SJCRH30 (cell line): ENCODE measurements around the gene NAA15. TPM values are rescaled to one million over a fixed set of nuclear protein-coding genes. Genes with fewer than 3 reads are reported as not detected.
"Not testable (repeated sequence)": the region's sequence is repeated elsewhere in the genome, so short reads cannot be mapped to it uniquely, and the experiment has no call there.

Source experiments
- DNase-seq, 2 experiments: peaks; one replicate each; pipeline ENCODE4 v3.0.0-alpha.2; 2015 to 2020
- H3K27ac ChIP-seq: fragments of 250-450 bp; sonication (Bioruptor Pico); 2 replicates; pipeline ENCODE4 v1.5.1; 2020; ENCODE audit warnings: mild to moderate bottlenecking, moderate library complexity
- H3K27me3 ChIP-seq: fragments of 250-450 bp; sonication (Bioruptor Pico); 2 replicates; pipeline ENCODE4 v1.5.1; 2020; ENCODE audit warnings: mild to moderate bottlenecking, moderate library complexity
- H3K36me3 ChIP-seq: fragments of 250-450 bp; sonication (Bioruptor Pico); 2 replicates; pipeline ENCODE4 v1.5.1; 2020; ENCODE audit warnings: mild to moderate bottlenecking, moderate library complexity
- H3K4me1 ChIP-seq: fragments of 250-450 bp; sonication (Bioruptor Pico); 2 replicates; pipeline ENCODE4 v1.5.1; 2020; ENCODE audit warnings: mild to moderate bottlenecking, moderate library complexity
- H3K4me3 ChIP-seq: fragments of 250-450 bp; sonication (Bioruptor Pico); 2 replicates; pipeline ENCODE4 v1.5.1; 2020; ENCODE audit warnings: mild to moderate bottlenecking, moderate library complexity
- H3K9me3 ChIP-seq: fragments of 250-450 bp; sonication (Bioruptor Pico); replicated peaks from 2 replicates; pipeline ENCODE4 v1.5.1; 2020; ENCODE audit warnings: mild to moderate bottlenecking, moderate library complexity
- total RNA-seq: library from RNA; depleted of rRNA; stranded (reverse); fragments of >200 nt; shearing (Covaris generic); gene quantifications from 2 replicates; pipeline ENCODE4 v1.2.3, GENCODE V29; 2014

NAA15 gene
- total RNA-seq, 1 experiment from 2014 or later, result 82.0 TPM

DNA sequence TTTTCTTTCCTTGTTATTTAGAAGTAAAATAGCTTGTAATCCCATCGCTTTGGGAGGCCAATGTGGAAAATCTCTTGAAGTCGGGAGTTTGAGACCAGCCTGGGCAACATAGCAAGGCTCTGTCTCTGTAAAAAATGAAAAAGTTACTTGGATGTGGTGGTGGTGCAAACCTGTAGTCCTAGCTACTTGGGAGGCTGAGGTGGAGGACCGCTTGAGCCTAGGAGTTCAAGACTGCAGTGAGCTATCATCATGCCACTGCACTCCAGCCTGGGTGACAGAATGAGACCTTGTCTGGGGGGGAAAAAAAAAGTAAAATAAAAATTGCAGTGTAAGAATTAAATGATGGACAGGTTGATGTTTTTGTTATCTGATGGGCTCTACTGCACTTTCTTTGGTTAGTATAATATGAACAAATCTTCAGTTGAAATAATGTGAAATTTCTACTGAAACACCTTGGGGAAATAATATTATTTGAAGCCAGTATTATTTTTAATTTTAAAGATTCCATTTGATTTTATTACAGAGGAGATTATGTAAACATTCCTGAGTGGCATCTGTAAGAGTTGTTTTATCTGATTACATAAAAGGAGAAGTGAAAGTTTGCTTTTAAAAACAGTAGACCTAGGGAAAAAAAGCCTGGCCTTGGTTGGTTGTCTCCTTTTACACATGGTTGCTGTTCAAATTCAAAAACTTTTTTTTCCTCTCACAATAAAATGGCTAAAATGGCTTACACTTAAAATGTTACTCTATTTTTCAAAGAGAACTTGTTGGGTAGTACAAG, 11.4 kb downstream of the NAA15 start:
- Histone ChIP-seq H3K9me3 (no peaks in the 10 kb centered on the region), H3K27ac (no peak overlapping the region), H3K4me3 (no peak overlapping the region), H3K27me3 (no peaks in the 10 kb centered on the region), H3K36me3 (peaks cover 12% of the 10 kb centered on the region), H3K4me1 (no peaks in the 10 kb centered on the region)
- DNase-seq, result no peak

DNA sequence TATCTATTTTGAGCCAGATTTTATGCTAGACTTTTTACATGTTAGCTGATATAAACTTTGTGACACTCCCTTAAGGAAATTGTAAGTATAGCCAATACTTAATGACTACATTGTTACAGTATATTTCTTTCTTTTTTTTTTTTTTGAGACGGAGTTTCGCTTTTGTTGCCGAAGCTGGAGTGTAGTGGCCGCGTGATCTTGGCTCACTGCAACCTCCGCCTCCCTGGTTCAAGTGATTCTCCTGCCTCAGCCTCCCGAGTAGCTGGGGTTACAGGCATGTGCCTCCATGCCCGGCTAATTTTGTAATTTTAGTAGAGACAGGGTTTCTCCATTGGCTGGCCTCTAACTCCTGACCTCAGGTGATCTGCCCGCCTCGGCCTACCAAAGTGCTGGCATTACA, 12.1 kb downstream of the NAA15 start:
- H3K27ac ChIP-seq, H3K4me3 ChIP-seq, DNase-seq, H3K9me3 ChIP-seq, H3K4me1 ChIP-seq, H3K27me3 ChIP-seq: not testable (repeated sequence)
- peaks cover 12% of the 10 kb centered on the region for H3K36me3 ChIP-seq

DNA sequence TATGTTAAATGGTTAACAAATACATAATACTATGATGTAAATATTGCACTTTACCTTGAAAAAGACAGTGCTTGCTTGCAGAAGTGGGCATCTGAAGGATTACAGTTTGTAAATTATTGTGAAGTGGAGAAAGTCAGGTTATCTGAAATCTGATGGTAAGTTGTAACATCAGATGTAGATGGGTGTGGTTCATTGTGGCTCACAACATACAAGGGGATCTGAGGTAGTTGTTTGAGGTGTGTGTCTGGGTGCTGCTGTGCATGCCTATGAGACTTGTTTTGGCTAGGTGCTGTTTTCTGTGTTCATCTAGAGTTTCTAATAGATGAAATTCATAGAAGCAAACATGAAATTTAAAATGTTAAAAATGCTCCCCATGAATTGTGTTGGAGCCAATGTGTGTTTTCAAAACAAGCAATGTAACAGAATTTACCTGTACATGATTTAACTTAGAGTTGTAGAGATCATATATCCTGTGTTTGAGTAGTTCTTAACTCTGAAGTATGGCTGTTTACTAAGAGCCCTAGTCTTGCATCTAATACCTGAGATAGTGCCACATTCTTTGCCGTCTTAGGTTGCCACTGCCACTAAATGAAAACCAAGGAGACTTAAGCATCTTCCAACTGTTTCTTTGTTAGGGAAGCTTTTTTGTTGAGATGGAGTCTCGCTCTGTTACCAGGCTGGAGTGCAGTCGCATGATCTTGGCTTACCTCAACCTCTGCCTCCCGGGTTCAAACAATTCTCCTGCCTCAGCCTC, 12.9 kb downstream of the NAA15 start:
- no peaks in the 10 kb centered on the region for H3K9me3 ChIP-seq
- peaks cover 8% of the 10 kb centered on the region for H3K36me3 ChIP-seq
- H3K4me3 ChIP-seq, result no peak overlapping the region
- no peaks in the 10 kb centered on the region for H3K27me3 ChIP-seq
- no peak for DNase-seq
- no peaks in the 10 kb centered on the region for H3K4me1 ChIP-seq
- no peak overlapping the region for H3K27ac ChIP-seq

DNA sequence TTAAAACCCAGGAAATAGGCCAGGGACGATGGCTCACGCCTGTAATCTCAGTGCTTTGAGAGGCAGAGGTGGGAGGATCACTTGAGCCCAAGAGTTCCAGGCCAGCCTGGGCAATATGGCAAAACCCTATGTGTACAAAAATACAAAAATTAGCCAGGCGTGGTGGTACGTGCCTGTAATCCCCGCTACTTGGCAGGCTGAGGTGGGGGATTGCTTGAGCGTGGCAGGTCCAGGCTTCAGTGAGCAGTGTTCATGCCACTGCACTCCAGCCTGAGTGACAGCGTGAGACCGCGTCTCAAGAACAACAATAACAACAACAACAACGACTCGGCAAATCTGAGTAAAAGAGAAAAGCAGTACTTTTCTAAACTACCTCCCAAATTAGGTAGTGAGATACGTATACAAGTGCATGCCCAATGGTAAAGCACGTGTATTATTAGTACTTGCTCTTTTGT, 13.9 kb downstream of the NAA15 start:
- H3K27ac ChIP-seq, result no peak overlapping the region
- H3K4me3 ChIP-seq, result no peak overlapping the region
- H3K4me1 ChIP-seq, result no peaks in the 10 kb centered on the region
- H3K36me3 ChIP-seq, result peaks cover 4% of the 10 kb centered on the region
- no peaks in the 10 kb centered on the region for H3K9me3 ChIP-seq
- H3K27me3 ChIP-seq, result no peaks in the 10 kb centered on the region
- no peak for DNase-seq

DNA sequence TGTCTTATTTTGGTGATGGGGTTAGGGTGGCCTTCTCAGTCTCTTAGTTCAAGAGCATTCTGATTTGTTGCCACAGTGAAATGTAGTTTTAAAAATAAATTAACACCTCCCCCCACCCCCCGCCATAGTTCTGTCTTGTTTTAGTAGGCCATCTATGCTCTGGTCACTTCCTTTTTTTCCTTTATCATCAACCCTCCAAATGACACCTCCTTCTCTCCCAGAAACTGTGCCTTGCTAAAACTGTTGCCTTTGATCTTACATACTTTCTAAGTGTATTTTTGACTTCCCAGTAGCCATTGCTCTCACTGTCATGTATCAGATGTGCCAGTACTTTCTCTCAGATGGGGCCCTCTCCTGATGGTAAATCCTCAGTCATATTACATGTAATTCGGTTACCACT, 15.4 kb downstream of the NAA15 start:
- Histone ChIP-seq H3K36me3 (peaks cover 4% of the 10 kb centered on the region), H3K4me3 (no peak overlapping the region), H3K27me3 (no peaks in the 10 kb centered on the region), H3K4me1 (no peaks in the 10 kb centered on the region), H3K27ac (no peak overlapping the region), H3K9me3 (no peaks in the 10 kb centered on the region)
- DNase-seq, result no peak

DNA sequence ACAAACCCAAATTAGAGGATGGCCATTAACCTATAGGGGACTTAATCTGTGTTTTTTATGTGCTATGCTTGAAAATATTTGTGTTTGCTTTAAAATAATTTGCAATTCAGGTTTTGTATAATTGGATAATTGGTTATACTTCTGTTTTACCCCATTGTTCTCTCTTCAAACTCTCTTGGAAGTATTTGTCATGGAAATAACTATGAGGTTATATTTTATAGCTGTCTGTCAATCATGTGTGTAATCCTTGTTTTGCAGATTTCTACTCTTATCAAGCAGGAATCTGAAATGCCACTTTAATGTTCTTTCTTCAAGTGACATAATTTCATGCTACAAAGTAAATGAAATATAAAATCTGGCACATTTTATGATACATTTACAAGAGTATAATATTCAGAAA, 16.3 kb downstream of the NAA15 start:
- Histone ChIP-seq H3K4me1 (no peaks in the 10 kb centered on the region), H3K27me3 (no peaks in the 10 kb centered on the region), H3K4me3 (no peak overlapping the region), H3K27ac (no peak overlapping the region), H3K36me3 (peaks cover 4% of the 10 kb centered on the region), H3K9me3 (no peaks in the 10 kb centered on the region)
- no peak for DNase-seq

DNA sequence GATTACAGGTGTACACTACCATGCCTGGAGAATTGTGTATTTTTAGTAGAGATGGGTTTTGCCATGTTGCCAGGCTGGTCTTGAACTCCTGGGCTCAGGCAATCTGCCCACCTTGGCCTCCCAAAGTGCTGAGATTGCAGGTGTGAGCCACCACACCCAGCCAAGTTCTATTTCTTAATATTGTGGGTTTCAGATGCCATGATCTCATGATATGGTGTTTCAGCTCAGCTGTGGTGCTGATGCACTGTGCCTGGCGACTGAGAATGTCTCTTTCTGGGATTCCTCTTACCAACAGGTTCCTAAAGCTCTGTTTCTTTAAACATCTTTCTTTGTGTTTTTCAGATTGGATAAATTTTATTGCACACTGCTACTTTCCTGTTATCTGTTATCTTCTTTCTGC, 18.3 kb downstream of the NAA15 start:
- Histone ChIP-seq H3K36me3 (peaks cover 4% of the 10 kb centered on the region; the same call in 1 of the 2 replicates), H3K27ac (no peak overlapping the region), H3K4me3 (no peak overlapping the region), H3K4me1 (no peaks in the 10 kb centered on the region), H3K27me3 (no peaks in the 10 kb centered on the region), H3K9me3 (no peaks in the 10 kb centered on the region)
- DNase-seq, result no peak

DNA sequence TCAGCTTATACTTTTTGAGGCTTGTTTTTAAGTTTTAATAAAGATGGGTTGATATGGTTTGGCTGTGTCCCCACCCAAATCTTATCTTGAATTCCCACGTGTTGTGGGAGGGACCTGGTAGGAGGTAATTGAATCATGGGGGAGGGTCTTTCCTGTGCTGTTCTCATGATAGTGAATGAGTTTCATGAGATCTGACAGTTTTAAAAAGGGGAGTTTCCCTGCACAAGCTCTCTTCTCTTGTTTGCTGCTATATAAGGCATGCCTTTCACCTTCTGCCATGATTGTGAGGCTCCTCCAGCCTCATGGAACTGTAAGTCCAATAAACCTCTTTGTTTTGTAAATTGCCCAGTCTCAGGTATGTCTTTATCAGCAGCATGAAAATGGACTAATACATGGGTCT, 20.8 kb downstream of the NAA15 start:
- not testable (repeated sequence) for H3K27me3 ChIP-seq, DNase-seq, H3K4me1 ChIP-seq, H3K36me3 ChIP-seq, H3K4me3 ChIP-seq, H3K27ac ChIP-seq, H3K9me3 ChIP-seq

DNA sequence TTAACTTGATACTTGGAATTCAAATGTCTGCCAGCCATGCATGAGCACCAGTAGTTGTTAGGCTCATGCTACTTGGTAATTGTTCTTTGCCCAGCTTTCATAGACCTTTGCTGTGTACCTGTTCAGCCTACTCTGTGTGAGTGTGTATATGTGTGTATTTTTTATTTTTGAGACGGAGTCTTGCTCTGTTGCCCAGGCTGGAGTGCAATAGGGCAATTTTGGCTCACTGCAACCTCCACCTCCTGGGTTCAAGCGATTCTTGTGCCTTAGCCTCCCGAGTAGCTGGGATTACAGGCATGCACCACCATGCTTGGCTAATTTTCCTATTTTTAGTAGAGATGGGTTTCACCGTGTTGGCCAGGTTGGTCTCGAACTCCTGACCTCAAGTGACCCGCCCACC, 21.2 kb downstream of the NAA15 start:
- not testable (repeated sequence) for DNase-seq

DNA sequence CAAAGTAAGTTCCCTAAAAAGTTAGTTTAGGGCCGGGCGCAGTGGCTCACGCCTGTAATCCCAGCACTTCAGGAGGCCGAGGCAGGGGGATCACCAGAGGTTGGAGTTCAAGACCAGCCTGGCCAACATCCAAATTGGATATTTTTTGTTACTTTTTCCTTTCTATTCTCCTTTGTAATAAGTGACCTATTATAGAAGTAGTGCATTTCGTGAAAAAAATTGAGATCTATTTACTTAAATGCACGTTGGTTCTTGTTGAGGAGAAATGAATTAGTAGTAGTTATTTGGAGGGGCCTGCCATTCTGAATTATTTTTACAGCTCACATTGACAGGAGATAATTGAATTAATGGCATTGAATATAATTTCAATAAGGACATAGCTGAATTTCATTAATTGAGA, 23.3 kb downstream of the NAA15 start:
- no peaks in the 10 kb centered on the region for H3K4me1 ChIP-seq
- H3K27ac ChIP-seq, result no peak overlapping the region

More for the DNA sequence above, 21.2 kb downstream of the NAA15 start:
- H3K4me3 ChIP-seq, H3K27ac ChIP-seq, H3K4me1 ChIP-seq, H3K36me3 ChIP-seq, H3K9me3 ChIP-seq, H3K27me3 ChIP-seq: not testable (repeated sequence)

DNA sequence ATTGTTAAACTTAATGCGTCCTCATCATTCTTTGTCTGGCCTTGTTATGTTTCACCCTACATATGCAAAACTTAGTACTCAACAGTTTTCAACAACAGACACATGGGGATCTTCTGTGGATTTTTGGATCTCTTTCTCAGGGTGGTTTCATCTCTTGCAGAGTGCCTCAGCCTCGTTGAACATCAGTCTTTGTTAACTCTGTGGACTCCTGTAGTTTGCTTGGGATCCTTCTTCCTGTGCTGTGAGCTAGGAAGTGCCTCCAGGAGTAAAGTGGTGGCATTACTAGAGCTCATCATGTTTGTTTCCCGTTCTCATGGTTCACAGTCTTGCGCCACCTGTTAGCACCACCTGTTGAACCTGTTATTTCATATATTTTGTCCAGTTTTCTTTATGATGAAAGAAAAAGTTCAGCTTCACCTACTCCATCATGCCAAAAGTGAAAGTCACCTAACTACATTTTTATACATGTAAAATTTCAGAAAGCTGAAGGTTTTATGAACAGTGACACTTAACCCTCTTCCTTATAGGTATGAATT, 28.4 kb downstream of the NAA15 start:
- H3K4me1 ChIP-seq, result no peaks in the 10 kb centered on the region
- no peak for DNase-seq

More for the DNA sequence above, 23.3 kb downstream of the NAA15 start:
- Histone ChIP-seq H3K36me3 (peaks cover 3% of the 10 kb centered on the region), H3K4me3 (no peak overlapping the region), H3K27me3 (no peaks in the 10 kb centered on the region), H3K9me3 (no peaks in the 10 kb centered on the region; the same call in 1 of the 2 replicates)
- DNase-seq, result no peak

DNA sequence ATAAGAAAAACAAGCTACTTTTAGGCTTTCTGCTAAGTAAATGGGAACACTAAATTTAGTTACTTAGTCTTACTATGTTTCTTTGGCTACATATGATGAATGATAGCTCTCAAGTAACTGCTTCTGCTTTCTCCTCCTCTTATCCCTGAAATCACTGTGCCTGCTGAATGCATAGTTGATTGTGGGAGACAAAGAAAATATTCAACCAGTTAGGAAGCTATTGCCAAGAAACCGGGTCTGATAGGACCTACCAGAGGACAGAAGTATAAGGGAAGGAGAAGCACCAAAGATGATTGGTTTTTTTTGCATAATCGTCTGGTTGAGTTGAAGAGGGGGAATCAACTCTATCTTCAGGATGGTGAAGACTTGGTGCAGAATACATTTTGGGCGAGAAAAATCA, 29.0 kb downstream of the NAA15 start:
- no peaks in the 10 kb centered on the region for H3K27me3 ChIP-seq
- no peaks in the 10 kb centered on the region for H3K4me1 ChIP-seq
- no peak overlapping the region for H3K27ac ChIP-seq
- no peak for DNase-seq
- peaks cover 25% of the 10 kb centered on the region for H3K36me3 ChIP-seq
- H3K9me3 ChIP-seq, result no peaks in the 10 kb centered on the region; the same call in 1 of the 2 replicates
- H3K4me3 ChIP-seq, result no peak overlapping the region

More for the DNA sequence above, 28.4 kb downstream of the NAA15 start:
- no peak overlapping the region for H3K4me3 ChIP-seq
- H3K36me3 ChIP-seq, result peaks cover 20% of the 10 kb centered on the region
- H3K27ac ChIP-seq, result no peak overlapping the region
- no peaks in the 10 kb centered on the region; the same call in 1 of the 2 replicates for H3K9me3 ChIP-seq
- H3K27me3 ChIP-seq, result no peaks in the 10 kb centered on the region

DNA sequence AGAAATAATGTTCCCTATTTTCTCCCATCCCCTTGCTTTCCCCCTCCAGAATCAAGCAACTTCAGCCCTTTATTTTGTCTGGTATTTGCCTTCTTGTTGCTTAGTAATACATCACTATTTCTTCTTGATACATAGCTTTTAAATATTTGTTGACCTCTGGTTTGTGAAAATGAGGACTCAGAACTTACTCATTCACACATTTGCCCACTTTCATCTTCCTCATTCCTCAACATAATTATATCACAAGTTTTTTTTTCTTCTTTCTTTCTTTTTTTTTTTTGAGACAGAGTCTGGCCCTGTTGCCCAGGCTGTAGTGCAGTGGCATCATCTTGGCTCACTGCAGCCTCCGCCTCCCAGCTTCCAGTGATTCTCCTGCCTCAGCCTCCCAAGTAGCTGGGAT, 29.9 kb downstream of the NAA15 start:
- DNase-seq, result no peak
- no peaks in the 10 kb centered on the region for H3K27me3 ChIP-seq
- no peaks in the 10 kb centered on the region for H3K4me1 ChIP-seq
- H3K27ac ChIP-seq, result no peak overlapping the region
- H3K4me3 ChIP-seq, result no peak overlapping the region
- peaks cover 28% of the 10 kb centered on the region for H3K36me3 ChIP-seq
- no peaks in the 10 kb centered on the region; the same call in 1 of the 2 replicates for H3K9me3 ChIP-seq

DNA sequence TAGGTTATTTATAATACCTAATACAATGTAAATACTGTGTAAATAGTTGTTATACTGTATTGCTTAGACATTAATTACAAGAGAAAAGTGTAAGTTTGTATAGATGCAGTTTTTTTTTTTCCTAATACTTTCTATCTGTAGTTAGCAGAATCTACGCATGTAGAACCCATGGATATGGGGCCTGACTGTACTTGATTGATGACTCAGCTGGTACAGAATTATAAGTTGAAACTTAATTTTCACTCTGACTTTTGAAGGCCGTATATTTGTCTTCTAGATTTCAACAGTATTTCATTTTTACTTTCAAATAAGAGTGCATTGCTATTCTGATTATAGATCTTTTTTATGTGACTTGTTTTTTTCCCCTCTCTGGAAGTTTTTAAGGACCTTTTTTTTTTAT, 31.7 kb downstream of the NAA15 start:
- peaks cover 34% of the 10 kb centered on the region for H3K36me3 ChIP-seq
- no peak for DNase-seq
- no peak overlapping the region for H3K4me3 ChIP-seq

DNA sequence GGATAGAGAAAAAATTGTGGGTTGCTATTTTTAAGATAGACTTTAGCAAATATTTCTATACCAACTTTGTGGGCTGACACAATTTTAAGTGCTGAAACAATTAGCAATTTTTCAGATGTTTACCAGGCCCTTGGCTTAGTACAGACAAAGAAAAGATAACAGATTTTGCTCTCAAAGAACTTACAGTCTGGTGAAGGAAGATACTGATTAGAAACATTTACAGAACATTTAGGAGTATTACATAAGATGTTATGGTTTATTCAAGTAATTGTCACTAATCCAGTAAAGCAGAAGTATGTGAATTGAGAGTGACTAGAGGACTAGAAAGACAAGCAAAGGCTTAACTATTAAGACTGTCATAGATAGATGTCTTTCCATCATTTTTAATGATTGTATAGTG, 36.3 kb downstream of the NAA15 start:
- no peaks in the 10 kb centered on the region for H3K4me1 ChIP-seq
- peaks cover 29% of the 10 kb centered on the region for H3K36me3 ChIP-seq
- no peak overlapping the region for H3K4me3 ChIP-seq
- H3K9me3 ChIP-seq, result no peaks in the 10 kb centered on the region
- H3K27me3 ChIP-seq, result no peaks in the 10 kb centered on the region
- DNase-seq, result no peak
- H3K27ac ChIP-seq, result no peak overlapping the region

More for the DNA sequence above, 31.7 kb downstream of the NAA15 start:
- no peaks in the 10 kb centered on the region for H3K4me1 ChIP-seq
- no peaks in the 10 kb centered on the region; the same call in 1 of the 2 replicates for H3K9me3 ChIP-seq
- no peaks in the 10 kb centered on the region for H3K27me3 ChIP-seq
- H3K27ac ChIP-seq, result no peak overlapping the region
